ENCODE results near the gene ENAH.

ENAH gene

GRCh38 chr1:225610539-225610938 lies 42.4 kb downstream of the ENAH start:
- Histone ChIP-seq H3K27ac (ENCODE audit: low read depth in 2 of 2, low read length in 2 of 2) (no peak overlapping the region), H3K9ac (ENCODE audit: low read depth in 1 of 2, low read length in 2 of 2) (no peak overlapping the region), H3K4me1 (ENCODE audit: control insufficient read depth in 2 of 2, insufficient read depth in 2 of 2, low read length in 2 of 2) (no peaks in the 10 kb centered on the region)

GRCh38 chr1:225608014-225608796 lies 44.7 kb downstream of the ENAH start:
- no peak overlapping the region for H3K27ac ChIP-seq (ENCODE audit: low read depth in 2 of 2, low read length in 2 of 2)
- no peaks in the 10 kb centered on the region for H3K36me3 ChIP-seq (ENCODE audit: control insufficient read depth in 2 of 2, insufficient read depth in 2 of 2, low read length in 2 of 2)
- no peak overlapping the region for H3K4me3 ChIP-seq (ENCODE audit: low read length in 2 of 2)
- H3K9me3 ChIP-seq (ENCODE audit: control insufficient read depth in 2 of 2, low read length in 2 of 2), result no peaks in the 10 kb centered on the region
- no peak overlapping the region for H3K9ac ChIP-seq (ENCODE audit: low read depth in 1 of 2, low read length in 2 of 2)
- no peaks in the 10 kb centered on the region for H3K4me1 ChIP-seq (ENCODE audit: control insufficient read depth in 2 of 2, insufficient read depth in 2 of 2, low read length in 2 of 2)
- H3K27me3 ChIP-seq (ENCODE audit: control insufficient read depth in 2 of 2, insufficient read depth in 2 of 2, low read length in 2 of 2), result no peaks in the 10 kb centered on the region

More at GRCh38 chr1:225610539-225610938, 42.4 kb downstream of the ENAH start:
- no peak overlapping the region for H3K4me3 ChIP-seq (ENCODE audit: low read length in 2 of 2)
- H3K27me3 ChIP-seq (ENCODE audit: control insufficient read depth in 2 of 2, insufficient read depth in 2 of 2, low read length in 2 of 2), result no peaks in the 10 kb centered on the region
- no peaks in the 10 kb centered on the region for H3K36me3 ChIP-seq (ENCODE audit: control insufficient read depth in 2 of 2, insufficient read depth in 2 of 2, low read length in 2 of 2)
- no peaks in the 10 kb centered on the region for H3K9me3 ChIP-seq (ENCODE audit: control insufficient read depth in 2 of 2, low read length in 2 of 2)

DNA sequence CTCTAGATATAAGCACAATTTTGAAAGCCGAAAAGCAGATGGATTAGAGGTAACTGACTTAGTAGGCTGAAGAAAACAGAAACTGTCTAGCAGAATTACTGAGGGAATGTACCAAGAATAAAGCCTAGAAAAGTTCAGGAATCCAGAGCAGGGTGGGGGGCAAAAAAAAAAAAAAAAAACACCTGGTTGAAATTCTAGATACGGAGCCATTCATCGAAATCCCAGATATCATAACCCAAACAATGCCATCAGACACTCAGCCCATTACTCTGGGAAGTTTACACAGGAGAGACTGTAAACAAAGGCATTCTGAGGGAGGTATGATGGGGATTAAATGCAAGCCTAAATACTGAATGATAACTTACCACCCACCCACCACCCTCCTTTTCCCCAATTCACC lies 45.6 kb downstream of the ENAH start:
- no peaks in the 10 kb centered on the region for H3K4me1 ChIP-seq (ENCODE audit: control insufficient read depth in 2 of 2, insufficient read depth in 2 of 2, low read length in 2 of 2)
- no peaks in the 10 kb centered on the region for H3K9me3 ChIP-seq (ENCODE audit: control insufficient read depth in 2 of 2, low read length in 2 of 2)
- H3K9ac ChIP-seq (ENCODE audit: low read depth in 1 of 2, low read length in 2 of 2), result no peak overlapping the region
- H3K36me3 ChIP-seq (ENCODE audit: control insufficient read depth in 2 of 2, insufficient read depth in 2 of 2, low read length in 2 of 2), result no peaks in the 10 kb centered on the region
- H3K27me3 ChIP-seq (ENCODE audit: control insufficient read depth in 2 of 2, insufficient read depth in 2 of 2, low read length in 2 of 2), result no peaks in the 10 kb centered on the region
- H3K27ac ChIP-seq (ENCODE audit: low read depth in 2 of 2, low read length in 2 of 2), result no peak overlapping the region
- no peak overlapping the region for H3K4me3 ChIP-seq (ENCODE audit: low read length in 2 of 2)

- Histone ChIP-seq H3K9ac (ENCODE audit: low read depth in 1 of 2, low read length in 2 of 2) (no peak overlapping the region), H3K4me3 (ENCODE audit: low read length in 2 of 2) (no peak overlapping the region), H3K36me3 (ENCODE audit: control insufficient read depth in 2 of 2, insufficient read depth in 2 of 2, low read length in 2 of 2) (no peaks in the 10 kb centered on the region), H3K27ac (ENCODE audit: low read depth in 2 of 2, low read length in 2 of 2) (no peak overlapping the region), H3K27me3 (ENCODE audit: control insufficient read depth in 2 of 2, insufficient read depth in 2 of 2, low read length in 2 of 2) (no peaks in the 10 kb centered on the region), H3K4me1 (ENCODE audit: control insufficient read depth in 2 of 2, insufficient read depth in 2 of 2, low read length in 2 of 2) (no peaks in the 10 kb centered on the region), H3K9me3 (ENCODE audit: control insufficient read depth in 2 of 2, low read length in 2 of 2) (no peaks in the 10 kb centered on the region)
These were observed 49.2 kb downstream of the ENAH start for GRCh38 chr1:225603538-225604354.

DNA sequence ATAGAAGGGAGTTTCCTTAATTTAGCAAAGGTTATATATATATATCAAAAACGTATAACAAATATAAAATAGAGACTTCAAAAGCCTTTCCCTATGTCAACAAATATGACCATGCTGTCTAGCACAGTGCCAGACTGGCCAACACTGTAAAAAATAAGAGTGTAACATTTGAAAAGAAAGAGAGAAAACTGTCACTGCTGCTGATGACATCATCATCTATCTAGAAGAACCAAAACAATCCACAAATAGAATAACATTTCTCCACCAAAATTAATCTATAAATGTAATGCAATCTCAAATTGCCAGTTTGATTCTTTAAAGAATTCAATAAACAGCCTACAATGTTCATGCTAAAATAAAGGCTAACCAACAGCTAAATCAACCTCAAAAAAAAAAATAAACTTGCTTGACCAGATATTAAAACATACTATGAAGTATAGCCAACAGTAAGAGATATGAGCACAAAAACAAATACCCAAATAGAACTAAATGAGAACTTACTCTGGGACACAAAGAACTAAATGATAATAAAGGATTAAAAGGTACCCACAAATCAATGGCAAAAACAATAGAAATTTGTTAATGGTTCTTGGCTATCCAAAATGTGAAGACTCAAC lies 50.2 kb downstream of the ENAH start:
- no peaks in the 10 kb centered on the region for H3K27me3 ChIP-seq (ENCODE audit: control insufficient read depth in 2 of 2, insufficient read depth in 2 of 2, low read length in 2 of 2)
- H3K9ac ChIP-seq (ENCODE audit: low read depth in 1 of 2, low read length in 2 of 2), result no peak overlapping the region
- no peaks in the 10 kb centered on the region for H3K9me3 ChIP-seq (ENCODE audit: control insufficient read depth in 2 of 2, low read length in 2 of 2)
- H3K27ac ChIP-seq (ENCODE audit: low read depth in 2 of 2, low read length in 2 of 2), result no peak overlapping the region
- no peak overlapping the region for H3K4me3 ChIP-seq (ENCODE audit: low read length in 2 of 2)
- H3K36me3 ChIP-seq (ENCODE audit: control insufficient read depth in 2 of 2, insufficient read depth in 2 of 2, low read length in 2 of 2), result no peaks in the 10 kb centered on the region
- H3K4me1 ChIP-seq (ENCODE audit: control insufficient read depth in 2 of 2, insufficient read depth in 2 of 2, low read length in 2 of 2), result no peaks in the 10 kb centered on the region

- no peaks in the 10 kb centered on the region for H3K9me3 ChIP-seq (ENCODE audit: control insufficient read depth in 2 of 2, low read length in 2 of 2)
- H3K4me1 ChIP-seq (ENCODE audit: control insufficient read depth in 2 of 2, insufficient read depth in 2 of 2, low read length in 2 of 2), result no peaks in the 10 kb centered on the region
- H3K27me3 ChIP-seq (ENCODE audit: control insufficient read depth in 2 of 2, insufficient read depth in 2 of 2, low read length in 2 of 2), result no peaks in the 10 kb centered on the region
- H3K4me3 ChIP-seq (ENCODE audit: low read length in 2 of 2), result no peak overlapping the region
- no peak overlapping the region for H3K9ac ChIP-seq (ENCODE audit: low read depth in 1 of 2, low read length in 2 of 2)
- no peaks in the 10 kb centered on the region for H3K36me3 ChIP-seq (ENCODE audit: control insufficient read depth in 2 of 2, insufficient read depth in 2 of 2, low read length in 2 of 2)
- no peak overlapping the region for H3K27ac ChIP-seq (ENCODE audit: low read depth in 2 of 2, low read length in 2 of 2)
These were observed 50.9 kb downstream of the ENAH start for GRCh38 chr1:225601902-225602589.

DNA sequence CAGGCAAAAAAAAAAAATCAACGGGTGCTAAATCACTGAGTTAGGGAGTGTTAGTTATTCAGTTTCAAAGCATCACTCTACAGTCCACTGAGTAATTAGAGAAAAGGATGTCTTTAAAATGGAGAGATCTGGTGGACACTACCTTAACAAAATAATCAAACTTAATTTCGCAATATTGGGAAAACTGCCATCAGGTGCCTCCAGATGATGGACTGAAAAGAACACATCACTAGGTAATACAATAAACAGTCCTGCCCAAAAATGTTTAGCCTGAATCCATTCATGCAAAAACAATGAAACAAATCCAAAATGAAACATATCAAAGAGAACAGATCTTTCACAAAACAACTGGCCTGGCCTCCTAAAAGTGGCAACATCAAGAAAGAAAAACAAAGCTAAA lies 54.1 kb downstream of the ENAH start:
- no peak overlapping the region for H3K4me3 ChIP-seq (ENCODE audit: low read length in 2 of 2)
- no peak overlapping the region for H3K9ac ChIP-seq (ENCODE audit: low read depth in 1 of 2, low read length in 2 of 2)
- no peak overlapping the region for H3K27ac ChIP-seq (ENCODE audit: low read depth in 2 of 2, low read length in 2 of 2)
- no peaks in the 10 kb centered on the region for H3K36me3 ChIP-seq (ENCODE audit: control insufficient read depth in 2 of 2, insufficient read depth in 2 of 2, low read length in 2 of 2)
- no peaks in the 10 kb centered on the region for H3K27me3 ChIP-seq (ENCODE audit: control insufficient read depth in 2 of 2, insufficient read depth in 2 of 2, low read length in 2 of 2)
- no peaks in the 10 kb centered on the region for H3K4me1 ChIP-seq (ENCODE audit: control insufficient read depth in 2 of 2, insufficient read depth in 2 of 2, low read length in 2 of 2)
- H3K9me3 ChIP-seq (ENCODE audit: control insufficient read depth in 2 of 2, low read length in 2 of 2), result no peaks in the 10 kb centered on the region

GRCh38 chr1:225597926-225598575 lies 54.9 kb downstream of the ENAH start:
- Histone ChIP-seq H3K9ac (ENCODE audit: low read depth in 1 of 2, low read length in 2 of 2) (no peak overlapping the region), H3K27me3 (ENCODE audit: control insufficient read depth in 2 of 2, insufficient read depth in 2 of 2, low read length in 2 of 2) (no peaks in the 10 kb centered on the region), H3K9me3 (ENCODE audit: control insufficient read depth in 2 of 2, low read length in 2 of 2) (no peaks in the 10 kb centered on the region), H3K27ac (ENCODE audit: low read depth in 2 of 2, low read length in 2 of 2) (no peak overlapping the region), H3K4me1 (ENCODE audit: control insufficient read depth in 2 of 2, insufficient read depth in 2 of 2, low read length in 2 of 2) (no peaks in the 10 kb centered on the region), H3K36me3 (ENCODE audit: control insufficient read depth in 2 of 2, insufficient read depth in 2 of 2, low read length in 2 of 2) (no peaks in the 10 kb centered on the region), H3K4me3 (ENCODE audit: low read length in 2 of 2) (no peak overlapping the region)

DNA sequence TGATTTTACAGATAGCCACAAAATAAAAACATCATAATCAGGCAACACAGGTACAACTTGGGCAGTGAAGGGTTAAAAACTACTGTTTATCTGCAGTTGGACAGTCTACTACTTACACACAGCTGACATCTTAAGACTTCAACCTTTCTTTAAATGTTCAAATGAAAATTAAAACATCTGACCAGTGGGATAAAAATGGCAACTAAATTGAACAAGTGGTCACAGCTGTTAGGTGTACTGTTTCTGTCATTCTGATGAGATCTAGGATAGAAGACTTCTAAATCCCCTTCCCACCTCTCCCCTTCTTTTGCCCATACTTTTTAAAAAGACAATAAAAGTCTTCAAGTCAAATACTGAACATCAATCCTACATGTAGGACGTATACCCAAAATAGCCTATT lies 56.2 kb downstream of the ENAH start:
- H3K4me3 ChIP-seq (ENCODE audit: low read length in 2 of 2), result no peak overlapping the region
- no peak overlapping the region for H3K9ac ChIP-seq (ENCODE audit: low read depth in 1 of 2, low read length in 2 of 2)
- no peaks in the 10 kb centered on the region for H3K36me3 ChIP-seq (ENCODE audit: control insufficient read depth in 2 of 2, insufficient read depth in 2 of 2, low read length in 2 of 2)
- H3K27me3 ChIP-seq (ENCODE audit: control insufficient read depth in 2 of 2, insufficient read depth in 2 of 2, low read length in 2 of 2), result no peaks in the 10 kb centered on the region
- H3K27ac ChIP-seq (ENCODE audit: low read depth in 2 of 2, low read length in 2 of 2), result no peak overlapping the region
- no peaks in the 10 kb centered on the region for H3K4me1 ChIP-seq (ENCODE audit: control insufficient read depth in 2 of 2, insufficient read depth in 2 of 2, low read length in 2 of 2)
- no peaks in the 10 kb centered on the region for H3K9me3 ChIP-seq (ENCODE audit: control insufficient read depth in 2 of 2, low read length in 2 of 2)
